Measurements from ENCODE around the gene FBXO40.

GRCh38 chr3:121621491-121621890 is 28.3 kb downstream of the FBXO40 start:
- TF ChIP-seq POLR2A (IDR thresholded peaks at IDR 0.05; ENCODE audit: low read depth, low read length), result no peak
- TF ChIP-seq CTCF (IDR thresholded peaks at IDR 0.05 in 2 of 3, conservative IDR thresholded peaks at IDR 0.05 in 1 of 3; ENCODE audit: control insufficient read depth in 2 of 3, extremely low read depth in 1 of 3, insufficient read depth in 1 of 3, low read depth in 3 of 3, low read length in 3 of 3), result no peak
- TF ChIP-seq RAD21 (IDR thresholded peaks at IDR 0.05; ENCODE audit: insufficient read depth, low read depth, low read length), result no peak
- no peak for TF ChIP-seq ELK1 (IDR thresholded peaks at IDR 0.05; ENCODE audit: low read depth, low read length)
- no peak for TF ChIP-seq NR2C2 (IDR thresholded peaks at IDR 0.05; ENCODE audit: borderline replicate concordance, control insufficient read depth, insufficient read length, low read depth)
- TF ChIP-seq SIX5 (IDR thresholded peaks at IDR 0.05; ENCODE audit: low read depth, low read length, severe bottlenecking), result no peak
- TF ChIP-seq CHD2 (IDR thresholded peaks at IDR 0.05; ENCODE audit: borderline replicate concordance, low read depth, low read length), result no peak
- no peak for TF ChIP-seq MXI1 (IDR thresholded peaks at IDR 0.05; ENCODE audit: low read depth, low read length)
- TF ChIP-seq POLR2AphosphoS5 (IDR thresholded peaks at IDR 0.05; ENCODE audit: low read length), result no peak
- no peak for TF ChIP-seq EED (IDR thresholded peaks at IDR 0.05; ENCODE audit: low read depth)
